ENCODE data around the gene SLC1A2.
A peak's percentile ranks its signal among the peaks of the same experiment; 100 is the strongest.

SLC1A2 gene

GRCh38 chr11:35304900-35305460 is 114.4 kb downstream of the SLC1A2 start:
- Histone ChIP-seq H3K27me3 (ENCODE audit: insufficient read depth, low read length, poor library complexity, severe bottlenecking) (no peaks in the 10 kb centered on the region), H3K9ac (ENCODE audit: low read depth, low read length, poor library complexity, severe bottlenecking) (no peak overlapping the region), H3K36me3 (ENCODE audit: insufficient read depth, low read length) (no peaks in the 10 kb centered on the region), H4K20me1 (ENCODE audit: insufficient read depth, low read length, poor library complexity, severe bottlenecking) (no peaks in the 10 kb centered on the region), H3F3A (ENCODE audit: low read depth) (no peaks in the 10 kb centered on the region), H3K4me2 (ENCODE audit: low read depth, low read length, poor library complexity, severe bottlenecking) (peak overlapping the region; percentile 56), H3K9me3 (ENCODE audit: insufficient read depth, low read depth, low read length) (no peaks in the 10 kb centered on the region), H3K79me2 (ENCODE audit: insufficient read depth, low read length) (no peaks in the 10 kb centered on the region), H3K4me3 (ENCODE audit: low read length, poor library complexity, severe bottlenecking) (no peak overlapping the region), H2AFZ (ENCODE audit: low read length) (peak overlapping the region; percentile 11), H3K4me1 (ENCODE audit: insufficient read depth, low read length, poor library complexity, severe bottlenecking) (peaks cover 5% of the 10 kb centered on the region), H3K9me2 (replicated peaks; ENCODE audit: low read depth, low read length) (no peaks in the 10 kb centered on the region)
- TF ChIP-seq CTCF (conservative IDR thresholded peaks at IDR 0.05; ENCODE audit: low read length) (no peak), EZH2phosphoT487 (IDR thresholded peaks at IDR 0.05; ENCODE audit: borderline replicate concordance) (no peak)

- H3F3A ChIP-seq (ENCODE audit: low read depth), result no peaks in the 10 kb centered on the region
- TF ChIP-seq CTCF (conservative IDR thresholded peaks at IDR 0.05; ENCODE audit: low read length) (no peak), EZH2phosphoT487 (IDR thresholded peaks at IDR 0.05; ENCODE audit: borderline replicate concordance) (no peak)
- H3K27me3 ChIP-seq (ENCODE audit: insufficient read depth, low read length, poor library complexity, severe bottlenecking), result no peaks in the 10 kb centered on the region
- no peak overlapping the region for H3K4me3 ChIP-seq (ENCODE audit: low read length, poor library complexity, severe bottlenecking)
- no peaks in the 10 kb centered on the region for H3K9me3 ChIP-seq (ENCODE audit: insufficient read depth, low read depth, low read length)
- H3K4me2 ChIP-seq (ENCODE audit: low read depth, low read length, poor library complexity, severe bottlenecking), result no peak overlapping the region
- no peak overlapping the region for H2AFZ ChIP-seq (ENCODE audit: low read length)
- H3K79me2 ChIP-seq (ENCODE audit: insufficient read depth, low read length), result no peaks in the 10 kb centered on the region
- no peaks in the 10 kb centered on the region for H3K9me2 ChIP-seq (replicated peaks; ENCODE audit: low read depth, low read length)
- no peak overlapping the region for H3K9ac ChIP-seq (ENCODE audit: low read depth, low read length, poor library complexity, severe bottlenecking)
- peaks cover 5% of the 10 kb centered on the region for H3K4me1 ChIP-seq (ENCODE audit: insufficient read depth, low read length, poor library complexity, severe bottlenecking)
- H4K20me1 ChIP-seq (ENCODE audit: insufficient read depth, low read length, poor library complexity, severe bottlenecking), result no peaks in the 10 kb centered on the region
- H3K36me3 ChIP-seq (ENCODE audit: insufficient read depth, low read length), result no peaks in the 10 kb centered on the region
These were observed 115.0 kb downstream of the SLC1A2 start for GRCh38 chr11:35304386-35304775.

- Histone ChIP-seq H3K27me3 (ENCODE audit: insufficient read depth, low read length, poor library complexity, severe bottlenecking) (no peaks in the 10 kb centered on the region), H3K79me2 (ENCODE audit: insufficient read depth, low read length) (no peaks in the 10 kb centered on the region), H3K36me3 (ENCODE audit: insufficient read depth, low read length) (no peaks in the 10 kb centered on the region), H3K4me3 (ENCODE audit: low read length, poor library complexity, severe bottlenecking) (no peak overlapping the region), H3K9me2 (replicated peaks; ENCODE audit: low read depth, low read length) (no peaks in the 10 kb centered on the region), H3K9me3 (ENCODE audit: insufficient read depth, low read depth, low read length) (no peaks in the 10 kb centered on the region), H3K9ac (ENCODE audit: low read depth, low read length, poor library complexity, severe bottlenecking) (no peak overlapping the region), H3K4me1 (ENCODE audit: insufficient read depth, low read length, poor library complexity, severe bottlenecking) (peaks cover 5% of the 10 kb centered on the region), H2AFZ (ENCODE audit: low read length) (no peak overlapping the region), H3K4me2 (ENCODE audit: low read depth, low read length, poor library complexity, severe bottlenecking) (no peak overlapping the region), H3F3A (ENCODE audit: low read depth) (no peaks in the 10 kb centered on the region), H4K20me1 (ENCODE audit: insufficient read depth, low read length, poor library complexity, severe bottlenecking) (no peaks in the 10 kb centered on the region)
- TF ChIP-seq EZH2phosphoT487 (IDR thresholded peaks at IDR 0.05; ENCODE audit: borderline replicate concordance), result no peak
- TF ChIP-seq CTCF (conservative IDR thresholded peaks at IDR 0.05; ENCODE audit: low read length), result no peak
These were observed 115.6 kb downstream of the SLC1A2 start for GRCh38 chr11:35303596-35304385.

Measured in Loucy (cell line).